Measurements from ENCODE around the gene KCND3. TPM values are rescaled to one million over a fixed set of nuclear protein-coding genes. Genes with fewer than 3 reads are reported as not detected.

Gene KCND3
- total RNA-seq, 5 donors from 2014 or later (not counting 1 experiment from before 2014, with no cell fraction given), result not detected

DNA sequence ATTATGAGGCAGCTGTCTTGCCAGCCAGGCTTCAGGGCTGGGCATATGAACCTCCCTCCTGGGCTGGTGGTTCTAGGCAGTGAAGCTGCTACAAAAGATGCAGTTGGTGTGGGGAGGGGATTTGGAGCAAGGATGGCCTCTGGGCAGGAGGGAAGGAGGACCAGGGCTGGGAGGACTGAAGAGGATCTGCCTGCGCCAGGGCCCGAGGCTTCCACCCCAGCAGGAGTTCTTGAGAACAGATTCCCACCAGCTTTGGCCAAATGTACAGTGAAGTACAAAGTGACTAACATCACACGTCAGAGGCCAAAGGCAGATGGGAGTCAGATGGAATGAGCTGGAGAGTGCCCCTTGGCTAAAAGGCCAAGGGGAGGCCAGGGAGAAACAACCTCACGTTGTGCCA, 171.4 kb downstream of the KCND3 start:
- POLR2A ChIA-PET, result interaction anchor here in 1 of 2 donors (0.6 kb wide), 1 partner anchor 752 kb away, joined by 5 read pairs; no protein-coding TSS in a partner anchor
- no peak overlapping the region for H3K27ac ChIP-seq (ENCODE audit: low read length)

DNA sequence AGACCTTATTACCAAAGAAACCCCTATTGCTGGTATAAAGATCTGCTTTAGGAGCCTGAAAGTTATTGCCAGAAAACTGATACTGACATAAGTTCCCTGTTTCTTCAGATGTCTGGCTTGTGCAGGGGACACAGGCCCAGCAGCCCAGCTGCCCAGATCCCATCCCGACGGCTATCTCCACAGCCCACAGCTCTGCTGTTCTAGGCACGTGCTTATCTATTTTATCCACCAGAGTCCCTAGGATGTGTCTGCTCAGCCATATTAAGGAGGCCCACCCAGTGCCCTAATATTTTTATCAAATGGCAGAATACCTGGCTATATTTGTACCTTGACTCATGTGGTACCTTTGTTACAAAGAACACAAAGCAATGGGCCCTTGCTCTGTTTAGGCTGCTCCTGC, 174.8 kb downstream of the KCND3 start:
- Histone ChIP-seq H3K4me3 (ENCODE audit: control insufficient read depth in 1 of 2, extremely low read depth in 1 of 2, low read length in 1 of 2) (no peak overlapping the region), H3K9me3 (no peaks in the 10 kb centered on the region), H3K36me3 (ENCODE audit: control insufficient read depth in 2 of 2, extremely low read depth in 1 of 2, insufficient read depth in 1 of 2, low read length in 1 of 2) (no peaks in the 10 kb centered on the region), H3K4me1 (ENCODE audit: control insufficient read depth in 1 of 2, extremely low read depth in 1 of 2, insufficient read depth in 2 of 2, low read length in 2 of 2) (no peaks in the 10 kb centered on the region), H3K27me3 (replicated peaks in 1 of 2; ENCODE audit: control insufficient read depth in 2 of 2, extremely low read depth in 1 of 2, insufficient read depth in 2 of 2, low read length in 1 of 2) (peaks cover 0 to 19% of the 10 kb centered on the region in 2 experiments), H3K27ac (ENCODE audit: low read length) (no peak overlapping the region)
- no peaks in the 10 kb centered on the region for H3K9me3 Mint-ChIP-seq
- POLR2A ChIA-PET, result no interaction called here
- no peaks in the 10 kb centered on the region for H3K4me1 Mint-ChIP-seq
- H3K27me3 Mint-ChIP-seq, result peaks cover 0 to 6% of the 10 kb centered on the region in 2 donors
- no peak overlapping the region for H3K27ac Mint-ChIP-seq
- DNase-seq (no peak), ATAC-seq (replicated peaks in 1 of 4) (no peak)
- WGBS (ENCODE audit: insufficient coverage), result 91% methylated on average over 3 of the region's 3 CpGs
- H3K36me3 Mint-ChIP-seq, result no peaks in the 10 kb centered on the region
- H3K4me3 Mint-ChIP-seq, result no peak overlapping the region
- CTCF ChIA-PET, result no interaction called here

More for the DNA sequence above, 171.4 kb downstream of the KCND3 start:
- H3K4me3 Mint-ChIP-seq, result no peak overlapping the region
- CTCF ChIA-PET, result no interaction called here
- ATAC-seq (replicated peaks in 1 of 4), result no peak
- no peak overlapping the region for H3K27ac Mint-ChIP-seq
- 85% methylated on average over 3 of the region's 4 CpGs for WGBS (ENCODE audit: insufficient coverage)
- H3K9me3 Mint-ChIP-seq, result no peaks in the 10 kb centered on the region
- no peaks in the 10 kb centered on the region for H3K4me1 ChIP-seq (ENCODE audit: control insufficient read depth in 1 of 2, extremely low read depth in 1 of 2, insufficient read depth in 2 of 2, low read length in 2 of 2)
- DNase-seq, result no peak
- peaks cover 13 to 16% of the 10 kb centered on the region in 2 donors for H3K27me3 Mint-ChIP-seq
- H3K4me1 Mint-ChIP-seq, result no peaks in the 10 kb centered on the region
- peaks cover 0 to 20% of the 10 kb centered on the region in 2 experiments for H3K27me3 ChIP-seq (replicated peaks in 1 of 2; ENCODE audit: control insufficient read depth in 2 of 2, extremely low read depth in 1 of 2, insufficient read depth in 2 of 2, low read length in 1 of 2)
- no peaks in the 10 kb centered on the region for H3K9me3 ChIP-seq
- H3K36me3 Mint-ChIP-seq, result no peaks in the 10 kb centered on the region
- H3K36me3 ChIP-seq (ENCODE audit: control insufficient read depth in 2 of 2, extremely low read depth in 1 of 2, insufficient read depth in 1 of 2, low read length in 1 of 2), result no peaks in the 10 kb centered on the region
- H3K4me3 ChIP-seq (ENCODE audit: control insufficient read depth in 1 of 2, extremely low read depth in 1 of 2, low read length in 1 of 2), result no peak overlapping the region

DNA sequence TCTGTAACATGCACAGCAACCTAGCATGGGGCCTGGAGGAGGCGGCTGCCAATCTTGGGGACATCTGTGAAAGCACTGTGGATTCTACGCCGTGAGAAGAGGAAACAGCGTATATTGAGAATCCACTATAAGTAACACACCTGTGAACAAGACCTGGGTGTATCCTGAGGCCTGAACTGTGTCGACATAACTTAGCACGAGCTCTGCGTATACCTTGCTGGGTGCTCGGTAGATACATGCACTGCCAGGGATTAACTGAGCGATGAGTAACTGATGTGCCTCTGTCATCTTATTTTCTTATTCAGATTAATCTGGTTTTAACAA, 175.2 kb downstream of the KCND3 start:
- no peak overlapping the region for H3K27ac Mint-ChIP-seq
- CTCF ChIA-PET, result no interaction called here
- Histone ChIP-seq H3K4me1 (ENCODE audit: control insufficient read depth in 1 of 2, extremely low read depth in 1 of 2, insufficient read depth in 2 of 2, low read length in 2 of 2) (no peaks in the 10 kb centered on the region), H3K4me3 (ENCODE audit: control insufficient read depth in 1 of 2, extremely low read depth in 1 of 2, low read length in 1 of 2) (no peak overlapping the region), H3K36me3 (ENCODE audit: control insufficient read depth in 2 of 2, extremely low read depth in 1 of 2, insufficient read depth in 1 of 2, low read length in 1 of 2) (no peaks in the 10 kb centered on the region), H3K27me3 (replicated peaks in 1 of 2; ENCODE audit: control insufficient read depth in 2 of 2, extremely low read depth in 1 of 2, insufficient read depth in 2 of 2, low read length in 1 of 2) (peaks cover 0 to 19% of the 10 kb centered on the region in 2 experiments), H3K9me3 (no peaks in the 10 kb centered on the region), H3K27ac (ENCODE audit: low read length) (no peak overlapping the region)
- POLR2A ChIA-PET, result no interaction called here
- DNase-seq (no peak), ATAC-seq (replicated peaks in 1 of 4) (no peak)
- peaks cover 0 to 6% of the 10 kb centered on the region in 2 donors for H3K27me3 Mint-ChIP-seq
- 82% methylated on average over 5 of the region's 9 CpGs for WGBS (ENCODE audit: insufficient coverage)
- H3K4me1 Mint-ChIP-seq, result no peaks in the 10 kb centered on the region
- no peaks in the 10 kb centered on the region for H3K36me3 Mint-ChIP-seq
- H3K4me3 Mint-ChIP-seq, result no peak overlapping the region
- no peaks in the 10 kb centered on the region for H3K9me3 Mint-ChIP-seq

DNA sequence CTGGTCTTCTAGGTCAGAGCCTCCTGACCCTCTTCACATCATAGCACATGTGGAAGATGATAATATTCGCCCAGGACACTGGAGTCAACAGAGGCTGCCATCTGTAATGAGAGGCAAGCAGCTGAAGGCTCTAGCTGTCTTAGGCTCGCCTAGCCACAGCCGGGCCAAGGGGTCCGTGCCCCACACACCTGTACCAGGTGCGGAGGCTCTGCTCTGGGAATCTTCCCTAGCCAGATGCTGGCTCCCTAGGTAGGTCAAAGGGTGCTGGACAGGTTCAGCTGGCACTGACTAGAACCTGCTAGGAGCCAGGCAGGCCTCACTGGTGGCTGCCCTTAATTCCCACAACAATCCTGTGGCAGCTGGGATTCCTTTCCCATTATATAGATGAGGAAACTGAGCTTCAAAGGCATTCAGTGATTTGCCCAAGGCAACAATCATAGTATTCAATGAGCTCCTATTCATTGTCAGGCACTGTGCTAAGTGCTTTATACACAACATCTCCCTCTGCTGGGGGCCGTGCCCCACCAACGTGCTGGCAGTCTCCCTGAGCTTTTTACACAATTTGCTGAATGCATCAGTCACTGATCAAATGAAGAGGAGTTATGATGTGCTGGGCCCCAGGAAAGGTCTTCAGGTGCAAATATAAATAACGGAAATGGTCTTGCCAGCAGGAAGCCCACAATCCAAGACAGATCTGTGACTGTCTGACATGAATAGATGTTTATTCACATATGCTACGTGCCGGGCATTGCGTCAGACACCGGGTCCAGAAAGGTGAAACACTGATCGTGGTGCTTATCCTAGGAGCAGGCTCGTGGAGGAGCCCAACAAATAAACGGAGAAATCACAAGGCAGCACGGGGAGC, 175.8 kb downstream of the KCND3 start:
- Histone ChIP-seq H3K4me3 (ENCODE audit: control insufficient read depth in 1 of 2, extremely low read depth in 1 of 2, low read length in 1 of 2) (no peak overlapping the region), H3K27me3 (replicated peaks in 1 of 2; ENCODE audit: control insufficient read depth in 2 of 2, extremely low read depth in 1 of 2, insufficient read depth in 2 of 2, low read length in 1 of 2) (peaks cover 0 to 19% of the 10 kb centered on the region in 2 experiments), H3K36me3 (ENCODE audit: control insufficient read depth in 2 of 2, extremely low read depth in 1 of 2, insufficient read depth in 1 of 2, low read length in 1 of 2) (no peaks in the 10 kb centered on the region), H3K9me3 (no peaks in the 10 kb centered on the region), H3K4me1 (ENCODE audit: control insufficient read depth in 1 of 2, extremely low read depth in 1 of 2, insufficient read depth in 2 of 2, low read length in 2 of 2) (no peaks in the 10 kb centered on the region), H3K27ac (ENCODE audit: low read length) (no peak overlapping the region)
- ChIA-PET CTCF (no interaction called here), POLR2A (interaction anchor here in 1 of 2 donors (0.5 kb wide), 1 partner anchor 101 kb away, joined by 3 read pairs; no protein-coding TSS in a partner anchor)
- Mint-ChIP-seq H3K4me3 (no peak overlapping the region), H3K36me3 (no peaks in the 10 kb centered on the region), H3K27ac (no peak overlapping the region), H3K9me3 (no peaks in the 10 kb centered on the region), H3K27me3 (peaks cover 4 to 6% of the 10 kb centered on the region in 2 donors), H3K4me1 (no peaks in the 10 kb centered on the region)
- no peak for DNase-seq
- no peak for ATAC-seq (replicated peaks in 1 of 4)
- WGBS (ENCODE audit: insufficient coverage), result 79% methylated on average over 13 of the region's 16 CpGs

DNA sequence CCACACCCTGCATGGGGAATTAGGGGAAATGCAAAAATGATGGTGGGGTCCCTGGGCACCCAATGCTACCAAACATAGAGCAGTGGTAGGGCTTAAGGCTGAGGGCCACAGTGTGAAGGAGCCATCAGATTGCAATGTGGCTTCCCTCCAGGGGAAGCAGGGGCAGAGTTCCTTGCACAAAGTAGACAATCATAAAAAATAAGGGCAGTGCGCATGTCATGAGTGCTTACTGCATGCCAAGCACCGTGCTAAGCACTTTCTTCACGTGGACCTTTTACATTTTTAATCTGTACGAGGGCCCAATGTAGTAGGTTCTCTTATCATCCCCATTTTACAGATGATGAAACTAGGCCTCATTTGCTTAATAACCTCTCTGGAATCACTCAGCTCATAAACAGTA, 177.2 kb downstream of the KCND3 start:
- H3K27ac ChIP-seq (ENCODE audit: low read length), result no peak overlapping the region
- CTCF ChIA-PET, result no interaction called here
- Mint-ChIP-seq H3K4me3 (no peak overlapping the region), H3K27me3 (peaks cover 4 to 5% of the 10 kb centered on the region in 2 donors), H3K27ac (no peak overlapping the region), H3K4me1 (no peaks in the 10 kb centered on the region), H3K9me3 (no peaks in the 10 kb centered on the region), H3K36me3 (no peaks in the 10 kb centered on the region)
- POLR2A ChIA-PET, result no interaction called here
- no peaks in the 10 kb centered on the region for H3K4me1 ChIP-seq (ENCODE audit: control insufficient read depth in 1 of 2, extremely low read depth in 1 of 2, insufficient read depth in 2 of 2, low read length in 2 of 2)
- H3K27me3 ChIP-seq (replicated peaks in 1 of 2; ENCODE audit: control insufficient read depth in 2 of 2, extremely low read depth in 1 of 2, insufficient read depth in 2 of 2, low read length in 1 of 2), result peaks cover 0 to 16% of the 10 kb centered on the region in 2 experiments
- H3K36me3 ChIP-seq (ENCODE audit: control insufficient read depth in 2 of 2, extremely low read depth in 1 of 2, insufficient read depth in 1 of 2, low read length in 1 of 2), result no peaks in the 10 kb centered on the region
- ATAC-seq (replicated peaks in 1 of 4) (no peak), DNase-seq (no peak)
- no peaks in the 10 kb centered on the region for H3K9me3 ChIP-seq
- WGBS (ENCODE audit: insufficient coverage), result 89% methylated on average over 4 of the region's 4 CpGs
- no peak overlapping the region for H3K4me3 ChIP-seq (ENCODE audit: control insufficient read depth in 1 of 2, extremely low read depth in 1 of 2, low read length in 1 of 2)

DNA sequence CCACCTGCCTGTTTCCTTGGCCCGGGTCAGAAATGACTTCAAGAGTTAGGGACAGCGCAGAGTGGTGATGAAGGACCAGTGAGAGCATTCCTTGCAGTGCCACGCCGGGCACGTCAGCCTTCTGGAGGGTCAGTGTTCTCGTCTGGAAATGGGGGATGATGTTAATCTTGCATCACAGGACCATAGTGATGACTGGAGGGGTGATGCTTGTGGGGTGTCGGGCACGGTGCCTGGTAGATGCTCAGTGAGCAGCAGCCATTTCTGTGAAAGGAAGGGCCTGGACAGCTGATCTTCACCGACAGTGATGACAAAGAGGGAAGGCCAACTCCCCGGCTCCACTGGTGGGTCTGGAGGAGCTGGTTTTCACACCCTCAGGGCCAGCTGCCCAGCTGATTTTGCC, 177.6 kb downstream of the KCND3 start:
- CTCF ChIA-PET, result no interaction called here
- Histone ChIP-seq H3K36me3 (ENCODE audit: control insufficient read depth in 2 of 2, extremely low read depth in 1 of 2, insufficient read depth in 1 of 2, low read length in 1 of 2) (no peaks in the 10 kb centered on the region), H3K4me1 (ENCODE audit: control insufficient read depth in 1 of 2, extremely low read depth in 1 of 2, insufficient read depth in 2 of 2, low read length in 2 of 2) (no peaks in the 10 kb centered on the region), H3K4me3 (ENCODE audit: control insufficient read depth in 1 of 2, extremely low read depth in 1 of 2, low read length in 1 of 2) (no peak overlapping the region), H3K27ac (ENCODE audit: low read length) (no peak overlapping the region), H3K27me3 (replicated peaks in 1 of 2; ENCODE audit: control insufficient read depth in 2 of 2, extremely low read depth in 1 of 2, insufficient read depth in 2 of 2, low read length in 1 of 2) (peaks cover 0 to 16% of the 10 kb centered on the region in 2 experiments), H3K9me3 (no peaks in the 10 kb centered on the region)
- ATAC-seq (replicated peaks in 1 of 4) (no peak), DNase-seq (no peak)
- Mint-ChIP-seq H3K9me3 (no peaks in the 10 kb centered on the region), H3K27me3 (peaks cover 4 to 5% of the 10 kb centered on the region in 2 donors), H3K27ac (no peak overlapping the region), H3K4me1 (peaks cover 0 to under 1% (median 0%) of the 10 kb centered on the region in 3 donors), H3K4me3 (no peak overlapping the region), H3K36me3 (no peaks in the 10 kb centered on the region)
- POLR2A ChIA-PET, result no interaction called here
- WGBS (ENCODE audit: insufficient coverage), result 76% methylated on average over 8 of the region's 10 CpGs

All from T-cell (primary cell).